CD4-positive, alpha-beta T cell treated with Interleukin-15 for 4 hours (primary cell): ENCODE measurements around the gene ZRANB1.

Experiments used
- DNase-seq: peaks from one replicate; pipeline ENCODE4 v3.0.0-alpha.2; 2020; ENCODE audit warnings: low spot score

The ZRANB1 gene

GRCh38 chr10:124921261-124921660 is 20.7 kb upstream of the ZRANB1 start:
- no peak for DNase-seq

DNA sequence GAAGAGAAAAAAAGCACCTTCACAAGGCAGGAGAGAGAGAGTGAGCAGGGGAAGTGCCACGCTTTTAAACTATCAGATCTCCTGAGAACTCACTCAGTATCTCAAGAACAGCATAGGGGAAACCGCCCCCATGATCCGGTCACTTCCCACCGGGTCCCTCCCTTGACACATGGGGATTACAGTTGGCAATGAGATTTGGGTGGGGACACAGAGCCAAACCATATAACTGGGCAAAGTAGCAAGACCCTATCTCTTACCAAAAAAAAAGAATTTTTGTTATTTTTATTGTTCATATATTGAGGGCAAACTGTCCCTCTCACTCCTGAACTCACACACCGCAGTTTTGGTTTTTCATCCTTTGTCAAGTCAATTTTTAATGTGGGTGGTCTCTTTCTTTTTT is 18.2 kb upstream of the ZRANB1 start:
- DNase-seq: no peak

GRCh38 chr10:124926548-124926947 is 15.4 kb upstream of the ZRANB1 start:
- no peak for DNase-seq

GRCh38 chr10:124928087-124928486 is 13.8 kb upstream of the ZRANB1 start:
- no peak for DNase-seq

DNA sequence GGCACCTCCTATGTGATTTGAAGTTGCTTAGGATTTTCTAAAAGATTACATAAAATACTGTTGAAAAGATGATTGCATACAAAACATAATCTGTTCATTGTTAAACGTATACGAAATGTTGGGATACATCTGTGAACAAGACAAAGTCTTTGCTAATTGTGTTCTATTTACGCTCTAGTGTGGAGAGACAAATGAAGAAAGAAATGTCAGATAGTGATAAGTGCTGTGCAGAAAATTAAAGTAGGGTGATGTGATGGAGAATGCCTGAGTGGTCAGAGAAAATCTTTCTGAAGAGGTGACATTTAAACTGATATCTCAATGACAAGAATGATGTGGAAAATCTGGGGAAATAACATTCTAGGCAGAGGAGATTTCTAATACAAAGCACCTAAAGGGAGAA is 13.4 kb upstream of the ZRANB1 start:
- no peak for DNase-seq

- DNase-seq: peak; percentile 5
Observed at GRCh38 chr10:124935946-124936345, 6.0 kb upstream of the ZRANB1 start.

DNA sequence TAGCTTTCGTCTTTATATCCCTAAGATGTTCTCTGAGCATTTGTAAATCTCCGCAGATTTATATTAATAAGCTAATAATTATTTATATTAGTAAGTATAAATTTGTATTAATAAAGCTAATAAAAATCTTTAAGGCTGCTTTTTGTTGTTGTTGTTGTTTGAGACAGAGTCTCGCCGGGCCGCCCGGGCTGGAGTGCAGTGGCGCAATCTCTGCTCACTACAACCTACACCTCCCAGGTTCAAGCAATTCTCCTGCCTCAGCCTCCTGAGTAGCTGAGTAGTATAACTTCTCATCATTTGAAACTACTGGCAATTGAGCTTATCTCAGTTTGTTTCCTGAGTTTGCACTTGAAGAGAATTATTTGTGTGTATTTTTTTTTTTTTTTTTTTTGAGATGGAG is 5.1 kb upstream of the ZRANB1 start:
- no peak for DNase-seq

- DNase-seq: no peak
Observed at GRCh38 chr10:124939290-124939689, 2.6 kb upstream of the ZRANB1 start.

GRCh38 chr10:124942317-124943169 is 620 bp downstream of the ZRANB1 start:
- DNase-seq: no peak

DNA sequence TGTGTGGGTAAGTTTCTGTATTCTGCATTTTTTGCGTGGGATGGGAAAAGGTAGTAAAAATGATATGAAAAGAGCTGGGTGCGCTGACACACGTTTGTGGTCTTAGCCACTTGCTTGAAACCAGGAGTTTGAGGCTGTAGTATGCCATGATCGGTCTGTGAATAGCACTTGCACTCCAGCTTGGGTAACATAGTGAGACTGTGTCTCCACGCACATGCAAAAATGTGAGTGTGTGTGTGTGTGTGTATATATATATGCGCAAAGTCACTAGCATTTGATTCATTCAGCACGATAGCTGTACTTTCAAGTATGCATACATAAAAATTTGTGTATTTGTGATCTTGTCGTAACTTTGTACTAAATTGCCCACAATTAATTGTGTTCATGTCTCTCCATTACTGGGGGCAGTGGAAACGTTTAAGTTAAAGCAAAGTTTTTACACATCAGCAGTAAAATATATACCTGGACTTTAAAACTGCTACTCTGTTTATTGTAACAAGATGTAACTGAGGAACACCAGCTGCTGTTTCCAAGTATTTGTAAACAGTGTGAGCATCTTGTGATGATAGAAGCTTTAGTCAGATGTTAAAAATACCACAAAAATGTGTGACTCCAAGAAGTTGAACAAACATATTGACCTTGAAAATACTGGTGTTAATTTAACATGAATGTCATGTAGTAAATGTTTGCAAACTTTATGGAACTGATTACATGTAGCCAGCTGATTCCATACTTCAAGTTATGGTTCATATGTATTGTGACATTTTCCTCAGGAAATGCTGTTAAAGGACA is 1.6 kb downstream of the ZRANB1 start:
- DNase-seq: no peak

DNA sequence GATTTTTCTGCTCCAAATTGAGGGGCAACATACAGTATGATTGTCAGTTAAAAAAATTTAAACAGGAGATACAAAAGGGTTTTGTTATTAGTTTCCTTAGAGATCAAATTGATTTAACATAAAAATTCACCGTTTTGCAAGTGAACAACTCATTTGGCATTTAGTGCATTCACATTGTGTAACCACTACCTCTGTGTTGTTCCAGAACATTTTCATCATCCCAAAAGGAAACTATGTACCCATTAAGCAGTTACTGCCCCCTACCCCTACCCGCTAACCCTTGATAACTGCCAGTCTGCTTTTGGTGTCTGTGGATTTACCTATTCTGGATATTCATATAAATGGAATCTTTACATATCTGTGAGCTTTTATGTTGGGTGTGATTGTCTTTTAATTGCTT is 3.1 kb downstream of the ZRANB1 start:
- no peak for DNase-seq

- no peak for DNase-seq
Observed at GRCh38 chr10:124946945-124947344, 5.0 kb downstream of the ZRANB1 start.

GRCh38 chr10:124949543-124949942 is 7.6 kb downstream of the ZRANB1 start:
- DNase-seq: no peak

DNA sequence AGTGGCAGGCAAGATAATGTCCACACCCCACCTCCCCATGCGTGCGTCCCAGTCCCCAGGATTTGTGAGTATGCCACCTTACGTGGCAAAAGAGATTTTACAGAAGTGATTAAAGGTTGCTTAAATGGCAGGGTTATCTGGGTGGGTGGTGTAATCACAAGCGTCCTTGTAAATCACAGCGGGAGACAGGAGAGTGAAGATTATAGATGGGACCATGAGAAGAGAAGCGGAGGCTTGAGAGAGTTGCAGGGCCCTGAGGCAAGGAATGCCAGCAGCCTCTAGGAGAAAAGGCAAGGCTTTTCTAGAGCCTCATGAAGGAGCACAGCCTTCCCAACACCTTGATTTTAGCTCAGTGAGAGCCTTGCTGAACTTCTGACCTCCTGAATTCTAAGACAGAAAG is 10.2 kb downstream of the ZRANB1 start:
- no peak for DNase-seq

DNA sequence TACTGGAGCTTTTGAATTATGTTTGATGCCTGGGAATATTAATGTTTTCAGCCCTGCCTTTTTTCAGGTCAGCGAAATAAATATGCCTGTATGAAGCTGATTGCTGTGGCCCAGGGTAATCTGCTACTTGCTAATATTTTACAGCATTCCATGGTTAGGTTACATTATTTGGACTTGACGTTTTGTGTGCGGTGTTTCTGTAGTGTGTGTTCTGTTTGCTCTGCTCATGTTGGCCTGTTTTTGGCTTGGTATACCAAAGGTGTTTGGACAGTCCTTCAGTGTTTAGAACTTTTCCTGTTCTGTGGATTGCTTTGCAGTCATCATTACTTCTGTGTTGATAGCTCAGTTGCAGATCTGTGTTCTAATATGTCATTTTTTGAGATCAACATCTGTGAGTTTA is 11.5 kb downstream of the ZRANB1 start:
- no peak for DNase-seq

DNA sequence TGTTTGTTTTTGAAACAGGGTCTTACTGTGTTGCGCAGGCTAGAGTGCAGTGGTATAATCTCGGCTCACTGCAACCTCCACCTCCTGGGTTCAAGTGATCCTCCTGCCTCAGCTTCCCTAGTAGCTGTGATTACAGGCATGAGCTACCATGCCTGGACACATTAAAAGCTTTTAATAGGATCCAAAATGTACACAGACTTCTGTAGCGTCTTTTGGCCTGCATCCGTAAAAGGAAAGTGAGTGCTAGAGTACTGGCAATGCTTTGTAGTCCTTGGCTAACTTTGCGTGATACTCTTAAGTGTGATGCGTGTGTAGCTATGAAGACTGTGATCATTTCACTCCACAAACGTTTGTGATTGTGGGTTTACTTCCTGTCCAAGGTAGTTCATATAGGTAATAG is 13.3 kb downstream of the ZRANB1 start:
- no peak for DNase-seq

- DNase-seq: no peak
Observed at GRCh38 chr10:124955868-124956267, 13.9 kb downstream of the ZRANB1 start.

GRCh38 chr10:124956764-124957163 is 14.8 kb downstream of the ZRANB1 start:
- no peak for DNase-seq

DNA sequence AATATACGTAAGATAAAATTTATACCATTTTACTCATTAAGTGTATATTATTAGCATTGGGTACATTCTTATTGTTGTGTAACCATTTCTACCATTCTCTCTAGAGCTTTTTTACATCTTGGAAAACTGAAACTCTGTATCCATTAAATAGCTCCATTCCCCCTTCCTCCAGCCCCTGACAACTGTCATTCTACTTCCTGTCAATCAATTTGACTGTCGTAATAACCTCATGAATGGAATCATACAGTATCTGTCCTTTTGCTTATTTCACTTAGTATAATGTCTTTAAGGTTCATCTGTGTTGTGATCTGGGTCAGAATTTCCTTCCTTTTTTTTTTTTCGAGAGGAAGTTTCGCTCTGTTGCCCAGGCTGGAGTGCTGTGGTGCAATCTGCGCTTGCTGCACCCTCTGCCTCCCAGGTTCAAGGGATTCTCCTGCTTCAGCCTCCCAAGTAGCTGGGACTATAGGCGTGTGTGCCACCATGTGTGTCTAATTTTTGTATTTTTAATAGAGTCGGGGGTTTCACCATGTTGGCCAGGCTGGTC is 15.6 kb downstream of the ZRANB1 start:
- DNase-seq: no peak

DNA sequence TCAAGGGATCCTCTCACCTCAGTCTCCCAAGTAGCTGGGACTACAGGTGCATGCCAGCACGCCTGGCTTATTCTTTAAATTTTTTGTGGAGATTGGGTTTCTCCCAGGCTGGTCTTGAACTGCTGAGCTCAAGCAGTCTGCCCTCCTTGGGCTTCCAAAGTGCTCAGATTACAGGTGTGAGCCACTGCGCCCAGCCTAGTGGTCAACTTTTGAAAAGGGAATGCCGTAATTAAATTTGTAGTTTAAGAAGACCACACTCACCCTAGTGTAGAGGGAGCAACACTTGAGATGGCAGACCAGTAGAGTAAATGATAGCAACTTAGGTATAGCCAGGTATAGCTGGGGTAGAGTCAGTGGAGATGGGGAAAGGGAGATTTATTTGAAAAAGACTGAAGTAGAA is 17.6 kb downstream of the ZRANB1 start:
- no peak for DNase-seq

DNA sequence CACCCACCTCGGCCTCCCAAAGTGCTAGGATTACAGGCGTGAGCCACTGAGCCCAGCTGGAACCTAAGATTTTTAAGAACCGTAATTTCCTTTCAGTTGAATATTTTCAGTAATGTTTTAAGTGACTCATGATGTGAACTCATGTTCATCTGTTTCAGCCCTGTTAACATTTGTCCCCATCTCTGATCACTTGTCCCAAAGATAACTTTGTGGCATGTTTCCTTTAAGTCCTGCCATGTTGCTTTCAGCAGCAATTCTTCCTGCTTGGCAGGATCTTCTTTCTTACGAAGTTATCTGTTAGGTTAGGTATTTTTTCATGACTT is 19.3 kb downstream of the ZRANB1 start:
- no peak for DNase-seq

- no peak for DNase-seq
Observed at GRCh38 chr10:124962421-124962820, 20.5 kb downstream of the ZRANB1 start.
